ENCODE results near the gene C17orf58. TPM values are rescaled to one million over a fixed set of nuclear protein-coding genes. Genes with fewer than 3 reads are reported as not detected.

The C17orf58 gene
- total RNA-seq, 4 donors from 2014 or later, result 5.0 to 13.0 (median 9.5) TPM

DNA sequence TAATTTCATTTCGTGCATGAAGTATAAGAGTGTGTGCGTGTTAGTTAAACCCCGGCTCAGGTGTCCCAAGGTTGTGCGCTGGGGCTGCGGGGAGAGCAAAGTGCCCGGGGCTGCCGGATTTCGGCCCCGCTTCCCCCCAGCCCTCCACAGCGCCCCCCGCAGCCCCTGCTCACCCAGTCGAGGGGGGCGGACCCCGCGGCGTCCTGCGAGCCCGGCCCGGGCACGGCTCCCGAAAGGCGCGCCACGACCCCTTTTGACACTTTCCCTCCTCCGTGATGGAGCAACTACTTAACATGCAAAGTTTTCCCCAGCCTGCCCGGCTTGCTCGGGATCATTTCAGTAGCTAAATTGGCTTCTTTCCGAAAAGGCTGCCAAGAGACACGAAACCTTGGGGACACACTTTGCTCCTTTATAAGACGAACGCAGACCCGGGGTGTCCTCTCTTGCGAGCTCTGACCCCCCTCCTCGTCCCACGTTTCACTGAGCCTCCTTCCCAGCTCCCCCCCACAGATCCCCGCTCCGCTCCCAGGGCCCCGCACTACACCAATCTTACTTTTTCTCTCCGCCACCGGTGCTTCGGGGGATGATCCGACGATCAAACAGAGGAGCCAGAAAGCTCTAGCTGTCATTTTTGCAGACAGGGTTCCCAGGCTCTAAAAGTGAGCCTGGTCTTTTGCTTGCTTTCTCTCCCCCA, 552 bp downstream of the C17orf58 start:
- no peak for TF ChIP-seq POLR2A (IDR thresholded peaks at IDR 0.05)
- TF ChIP-seq, protein P1, sequence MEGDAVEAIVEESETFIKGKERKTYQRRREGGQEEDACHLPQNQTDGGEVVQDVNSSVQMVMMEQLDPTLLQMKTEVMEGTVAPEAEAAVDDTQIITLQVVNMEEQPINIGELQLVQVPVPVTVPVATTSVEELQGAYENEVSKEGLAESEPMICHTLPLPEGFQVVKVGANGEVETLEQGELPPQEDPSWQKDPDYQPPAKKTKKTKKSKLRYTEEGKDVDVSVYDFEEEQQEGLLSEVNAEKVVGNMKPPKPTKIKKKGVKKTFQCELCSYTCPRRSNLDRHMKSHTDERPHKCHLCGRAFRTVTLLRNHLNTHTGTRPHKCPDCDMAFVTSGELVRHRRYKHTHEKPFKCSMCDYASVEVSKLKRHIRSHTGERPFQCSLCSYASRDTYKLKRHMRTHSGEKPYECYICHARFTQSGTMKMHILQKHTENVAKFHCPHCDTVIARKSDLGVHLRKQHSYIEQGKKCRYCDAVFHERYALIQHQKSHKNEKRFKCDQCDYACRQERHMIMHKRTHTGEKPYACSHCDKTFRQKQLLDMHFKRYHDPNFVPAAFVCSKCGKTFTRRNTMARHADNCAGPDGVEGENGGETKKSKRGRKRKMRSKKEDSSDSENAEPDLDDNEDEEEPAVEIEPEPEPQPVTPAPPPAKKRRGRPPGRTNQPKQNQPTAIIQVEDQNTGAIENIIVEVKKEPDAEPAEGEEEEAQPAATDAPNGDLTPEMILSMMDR (IDR thresholded peaks at IDR 0.05), result no peak
- Histone ChIP-seq H3K9me3 (no peaks in the 10 kb centered on the region), H3K27ac (peak overlapping the region in 3 of 4 donors; percentile 4 to 55 (median 39)), H3K36me3 (no peaks in the 10 kb centered on the region), H3K4me1 (peaks cover 0 to 24% (median 2%) of the 10 kb centered on the region in 4 donors), H3K4me3 (peak overlapping the region; percentile 43 to 68 (median 54)), H3K27me3 (no peaks in the 10 kb centered on the region)
- DNase-seq, result peak; percentile 35 to 54 (median 49)

DNA sequence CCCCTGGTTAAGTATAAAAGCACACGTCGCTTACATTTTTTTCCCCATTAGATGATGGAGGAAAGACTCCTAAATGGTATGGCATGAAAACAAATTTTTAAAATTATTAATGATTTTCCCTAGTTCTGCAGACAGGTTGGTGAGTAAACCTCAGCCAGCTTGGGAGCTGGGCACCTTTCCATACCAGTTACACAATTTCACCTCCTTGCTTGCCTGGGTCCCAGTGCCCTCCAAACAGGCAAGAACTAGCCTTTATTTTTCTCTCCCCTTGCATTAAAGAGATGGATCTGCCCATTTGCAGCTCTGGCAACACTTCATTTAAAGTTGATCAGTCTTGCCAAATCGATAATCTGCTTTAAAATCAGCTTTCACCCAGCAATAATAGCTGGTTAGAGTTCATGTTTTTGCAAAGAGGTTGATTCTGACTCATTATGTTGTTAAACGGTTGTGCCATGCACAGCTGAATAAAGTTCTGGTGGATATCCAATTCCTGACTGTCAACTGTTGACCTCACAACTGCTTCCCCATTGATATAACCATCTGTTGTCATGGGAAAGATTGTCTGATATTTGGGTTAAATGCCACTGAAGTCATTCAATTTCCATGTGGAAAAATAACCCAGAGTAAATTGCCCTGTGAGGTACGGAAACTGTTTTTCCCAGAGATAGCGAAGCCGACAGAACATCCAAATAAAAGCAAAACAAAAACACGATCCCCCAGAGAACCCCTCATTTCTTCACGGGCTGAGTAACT, 1.3 kb downstream of the C17orf58 start:
- DNase-seq, result no peak
- Histone ChIP-seq H3K27ac (peak overlapping the region in 3 of 4 donors; percentile 4 to 55 (median 39)), H3K4me1 (peaks cover 0 to 24% (median 2%) of the 10 kb centered on the region in 4 donors), H3K27me3 (no peaks in the 10 kb centered on the region), H3K9me3 (no peaks in the 10 kb centered on the region), H3K36me3 (no peaks in the 10 kb centered on the region), H3K4me3 (peak overlapping the region; percentile 43 to 68 (median 54))
- no peak for TF ChIP-seq POLR2A (IDR thresholded peaks at IDR 0.05)
- TF ChIP-seq, protein P1 (IDR thresholded peaks at IDR 0.05), result no peak

- H3K36me3 ChIP-seq, result no peaks in the 10 kb centered on the region
- peak; percentile 3 to 31 for TF ChIP-seq POLR2A (IDR thresholded peaks at IDR 0.05)
- TF ChIP-seq, protein P1 (IDR thresholded peaks at IDR 0.05), result no peak
These were observed 2.3 kb downstream of the C17orf58 start for GRCh38 chr17:67993998-67994361.

DNA sequence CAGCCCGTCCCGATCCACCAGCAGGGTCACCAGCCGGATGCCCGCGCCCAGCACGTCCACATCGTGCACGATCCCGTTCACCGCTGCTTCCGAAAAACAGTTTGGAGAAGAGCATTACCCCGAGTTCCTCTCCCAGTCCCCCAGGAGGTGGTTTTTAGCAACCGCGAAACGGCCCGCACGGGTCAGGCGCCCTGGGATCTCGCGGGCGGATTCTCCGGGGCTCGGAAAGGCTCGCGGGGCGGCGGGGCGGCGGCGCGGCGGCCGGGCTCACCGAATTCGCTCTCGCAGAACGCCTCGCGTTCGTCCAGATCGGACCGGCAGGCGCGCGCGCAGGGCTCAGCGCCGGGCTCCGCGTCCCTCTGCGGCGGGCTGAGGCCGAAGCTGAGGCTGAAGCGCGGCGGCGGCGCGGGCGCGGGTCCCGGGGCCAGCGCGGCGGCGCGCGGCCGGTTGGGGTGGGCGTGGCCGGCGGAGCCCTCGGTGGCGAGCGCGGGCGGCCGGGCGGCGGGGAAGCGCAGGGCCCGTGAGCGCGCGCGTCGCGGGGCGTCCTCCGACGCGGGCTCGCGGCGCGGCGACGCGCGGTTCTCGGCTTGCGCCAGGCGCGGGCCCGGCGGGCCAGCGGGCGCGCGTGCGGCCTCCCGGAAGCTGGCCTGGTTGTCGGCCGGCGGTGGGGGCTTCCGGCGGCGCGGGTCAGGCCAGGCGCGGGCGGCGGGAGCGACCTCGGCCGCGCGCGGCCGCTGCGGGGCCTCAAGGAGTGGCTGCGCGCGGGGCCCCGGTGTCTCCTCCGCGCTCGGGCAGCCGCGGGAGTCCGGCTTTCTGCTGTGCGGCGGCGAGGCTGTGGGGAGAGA, 2.9 kb downstream of the C17orf58 start:
- peak overlapping the region; percentile 87 to 99 (median 94) for H3K27ac ChIP-seq
- no peaks in the 10 kb centered on the region for H3K27me3 ChIP-seq
- H3K36me3 ChIP-seq, result no peaks in the 10 kb centered on the region
- TF ChIP-seq POLR2A (IDR thresholded peaks at IDR 0.05), result peak; percentile 47 to 78
- TF ChIP-seq, protein P1 (IDR thresholded peaks at IDR 0.05), result peak in 3 of 6 experiments; percentile 32 to 41 (median 36)
- H3K9me3 ChIP-seq, result no peaks in the 10 kb centered on the region
- H3K4me3 ChIP-seq, result peak overlapping the region; percentile 61 to 93 (median 82)
- peaks cover 0 to 24% (median 2%) of the 10 kb centered on the region in 4 donors for H3K4me1 ChIP-seq
- peak; percentile 67 to 89 (median 88) for DNase-seq

More at GRCh38 chr17:67993998-67994361, 2.3 kb downstream of the C17orf58 start:
- Histone ChIP-seq H3K4me3 (peak overlapping the region; percentile 61 to 91 (median 80)), H3K9me3 (no peaks in the 10 kb centered on the region), H3K4me1 (peaks cover 0 to 24% (median 2%) of the 10 kb centered on the region in 4 donors), H3K27me3 (no peaks in the 10 kb centered on the region), H3K27ac (peak overlapping the region; percentile 87 to 99 (median 94))
- DNase-seq, result no peak

GRCh38 chr17:67992548-67993152, 3.6 kb downstream of the C17orf58 start:
- no peak for DNase-seq
- Histone ChIP-seq H3K9me3 (no peaks in the 10 kb centered on the region), H3K27ac (peak overlapping the region; percentile 86 to 99 (median 92)), H3K27me3 (no peaks in the 10 kb centered on the region), H3K36me3 (no peaks in the 10 kb centered on the region), H3K4me3 (peak overlapping the region; percentile 60 to 93 (median 81)), H3K4me1 (peaks cover 0 to 24% (median 2%) of the 10 kb centered on the region in 4 donors)
- no peak for TF ChIP-seq POLR2A (IDR thresholded peaks at IDR 0.05)
- TF ChIP-seq, protein P1 (IDR thresholded peaks at IDR 0.05), result no peak
